Measurements from ENCODE around the gene KRTAP5-11.
"Not testable (repeated sequence)": the region's sequence is repeated elsewhere in the genome, so short reads cannot be mapped to it uniquely, and the experiment has no call there.

Gene KRTAP5-11

DNA sequence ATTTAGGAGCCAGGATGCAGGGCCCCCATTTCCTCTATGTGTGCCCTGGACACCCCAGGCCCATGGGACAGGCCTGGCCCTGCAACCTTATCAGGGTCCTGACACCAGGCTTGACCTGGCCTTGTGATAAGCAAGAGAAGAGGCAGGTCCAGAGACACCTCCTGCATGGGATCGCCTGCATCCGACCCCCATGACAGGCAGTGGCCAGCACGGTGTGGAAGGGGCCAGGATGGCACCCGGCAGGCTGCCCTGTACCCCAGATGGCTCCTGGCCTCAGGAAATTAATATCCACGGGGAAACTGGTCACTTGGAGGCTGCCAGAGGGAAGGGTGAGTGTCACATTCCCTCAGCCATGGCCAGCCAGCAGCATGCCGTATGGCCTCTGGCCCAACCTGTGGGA is 27.7 kb downstream of the KRTAP5-11 start:
- no peak for DNase-seq

DNA sequence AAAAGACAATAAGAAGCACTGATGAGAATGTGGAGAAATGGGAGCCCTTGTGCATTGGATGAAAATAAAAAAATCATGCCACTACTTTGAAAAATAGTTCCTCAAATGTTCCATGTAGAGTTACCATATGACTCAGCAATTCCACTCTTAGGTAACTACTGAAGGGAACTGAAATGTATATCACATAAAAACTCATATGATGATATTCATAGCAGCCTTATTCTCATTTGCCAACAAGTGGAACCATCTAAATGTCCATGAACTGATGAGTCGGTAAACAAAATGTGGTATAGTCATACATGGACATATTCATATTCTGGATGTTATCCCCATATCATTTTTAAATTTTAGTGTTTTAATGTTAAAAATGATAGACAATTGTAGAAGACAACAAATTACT is 31.0 kb downstream of the KRTAP5-11 start:
- DNase-seq: no peak

DNA sequence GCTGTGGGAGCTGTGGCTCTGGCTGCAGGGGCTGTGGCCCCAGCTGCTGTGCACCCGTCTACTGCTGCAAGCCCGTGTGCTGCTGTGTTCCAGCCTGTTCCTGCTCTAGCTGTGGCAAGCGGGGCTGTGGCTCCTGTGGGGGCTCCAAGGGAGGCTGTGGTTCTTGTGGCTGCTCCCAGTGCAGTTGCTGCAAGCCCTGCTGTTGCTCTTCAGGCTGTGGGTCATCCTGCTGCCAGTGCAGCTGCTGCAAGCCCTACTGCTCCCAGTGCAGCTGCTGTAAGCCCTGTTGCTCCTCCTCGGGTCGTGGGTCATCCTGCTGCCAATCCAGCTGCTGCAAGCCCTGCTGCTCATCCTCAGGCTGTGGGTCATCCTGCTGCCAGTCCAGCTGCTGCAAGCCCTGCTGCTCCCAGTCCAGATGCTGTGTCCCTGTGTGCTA is 33.9 kb downstream of the KRTAP5-11 start:
- no peak for DNase-seq

DNA sequence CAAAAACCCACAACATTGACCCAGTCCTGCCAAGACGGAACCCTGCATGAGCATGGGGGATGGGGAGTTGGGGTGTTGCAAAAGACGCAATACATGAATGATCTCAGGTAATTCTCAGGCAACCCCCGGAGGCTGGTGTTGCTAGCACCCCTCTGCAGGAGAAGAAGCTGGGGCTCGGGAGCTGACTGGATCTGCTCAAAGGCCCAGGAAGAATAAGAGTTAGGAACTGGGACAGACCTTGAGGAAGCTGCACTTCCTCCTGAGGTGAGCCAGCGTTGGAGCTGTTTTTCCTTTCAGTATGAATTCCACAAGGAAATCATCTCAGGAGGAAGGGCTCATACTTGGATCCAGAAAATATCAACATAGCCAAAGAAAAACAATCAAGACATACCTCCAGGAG is 34.6 kb downstream of the KRTAP5-11 start, which contains the start of gene KRTAP5-9:
Gene KRTAP5-9 (plus strand): TSS at position 301 of the 400 bp plus-strand sequence. CDS start 238 bp downstream, outside the sequence.
- no peak for DNase-seq

- DNase-seq: no peak
Observed at GRCh38 chr11:71545405-71545966, 37.2 kb downstream of the KRTAP5-11 start.

DNA sequence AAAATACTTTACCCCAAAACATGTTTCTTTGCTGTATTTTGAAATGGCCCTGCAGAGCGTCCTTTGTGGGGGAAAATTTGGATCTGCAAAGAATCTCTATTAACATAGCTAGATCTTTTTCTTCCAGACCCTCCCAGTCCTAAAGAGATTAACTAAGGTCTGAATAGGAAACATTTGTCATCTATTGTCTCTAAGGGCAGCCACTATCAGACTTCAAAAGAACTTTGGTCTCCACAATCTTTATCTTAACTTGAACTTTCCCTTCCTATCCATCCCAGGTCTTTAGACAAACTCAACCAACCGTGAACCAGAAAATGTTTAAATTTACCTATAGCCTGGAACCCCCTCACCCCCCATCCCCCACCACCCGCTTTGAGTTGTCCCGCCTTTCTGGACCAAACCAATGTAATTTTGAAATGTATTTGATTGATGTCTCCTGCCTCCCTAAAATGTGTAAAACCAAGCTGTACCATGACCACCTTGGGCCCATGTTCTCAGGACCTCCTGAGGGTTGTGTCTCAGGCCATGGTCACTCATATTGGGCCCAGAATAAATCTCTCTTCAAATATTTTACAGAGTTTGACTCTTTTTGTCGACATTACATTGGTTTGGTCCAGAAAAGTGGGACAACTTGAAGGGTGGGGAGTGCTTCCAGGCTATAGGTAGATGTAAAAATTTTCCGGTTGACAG is 38.0 kb downstream of the KRTAP5-11 start:
- DNase-seq: no peak

DNA sequence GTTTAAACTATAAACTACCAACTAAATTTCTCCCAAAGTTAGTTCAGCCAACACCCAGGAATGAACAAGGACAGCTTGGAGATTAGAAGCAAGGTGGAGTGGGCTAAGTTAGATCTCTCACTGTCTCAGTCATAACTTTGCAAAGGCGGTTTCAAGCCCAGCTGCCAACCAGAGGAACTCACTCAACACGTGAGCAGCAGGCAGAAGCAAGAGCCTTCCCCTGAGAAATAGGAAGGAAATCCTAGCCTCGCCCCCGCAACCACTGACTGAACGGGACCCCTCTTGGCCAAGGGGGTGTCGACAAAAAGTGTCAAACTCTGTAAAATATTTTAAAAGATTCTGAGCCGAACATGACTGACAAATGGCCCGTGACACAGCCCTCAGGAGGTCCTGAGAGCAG is 38.8 kb downstream of the KRTAP5-11 start:
- no peak for DNase-seq

- DNase-seq: no peak
Observed at GRCh38 chr11:71542879-71543777, 39.5 kb downstream of the KRTAP5-11 start.

- no peak for DNase-seq
Observed at GRCh38 chr11:71542382-71542781, 40.3 kb downstream of the KRTAP5-11 start.

GRCh38 chr11:71540521-71541304 is 42.0 kb downstream of the KRTAP5-11 start:
- DNase-seq: not testable (repeated sequence)

- DNase-seq: not testable (repeated sequence)
Observed at GRCh38 chr11:71539971-71540370, 42.7 kb downstream of the KRTAP5-11 start.

DNA sequence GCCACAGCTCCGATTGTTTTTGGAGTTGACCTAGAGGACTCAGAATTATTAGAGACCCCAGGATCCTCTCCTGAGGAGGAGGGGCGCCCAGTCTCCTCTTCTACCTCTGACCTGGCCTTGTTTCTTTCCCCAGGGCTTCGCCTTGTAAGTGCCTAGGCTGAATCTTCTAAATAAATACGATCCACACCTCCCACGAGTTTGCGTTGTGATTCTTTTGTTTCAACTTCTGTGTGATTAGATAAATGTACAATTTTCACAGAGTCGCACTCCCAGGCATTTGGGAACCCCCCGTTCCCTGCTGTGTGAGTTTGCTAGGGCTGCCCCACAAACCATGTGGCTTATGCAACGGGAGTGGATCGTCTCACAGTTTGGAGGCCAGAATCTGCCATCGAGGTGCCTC is 43.7 kb downstream of the KRTAP5-11 start:
- DNase-seq: no peak

GRCh38 chr11:71538666-71538990 is 44.0 kb downstream of the KRTAP5-11 start:
- DNase-seq: no peak

- DNase-seq: not testable (repeated sequence)
Observed at GRCh38 chr11:71537977-71538665, 44.6 kb downstream of the KRTAP5-11 start, which contains the start of gene KRTAP5-8. Gene KRTAP5-8 (plus strand): TSS chr11:71538025. CDS start chr11:71538056, 31 bp downstream.

DNA sequence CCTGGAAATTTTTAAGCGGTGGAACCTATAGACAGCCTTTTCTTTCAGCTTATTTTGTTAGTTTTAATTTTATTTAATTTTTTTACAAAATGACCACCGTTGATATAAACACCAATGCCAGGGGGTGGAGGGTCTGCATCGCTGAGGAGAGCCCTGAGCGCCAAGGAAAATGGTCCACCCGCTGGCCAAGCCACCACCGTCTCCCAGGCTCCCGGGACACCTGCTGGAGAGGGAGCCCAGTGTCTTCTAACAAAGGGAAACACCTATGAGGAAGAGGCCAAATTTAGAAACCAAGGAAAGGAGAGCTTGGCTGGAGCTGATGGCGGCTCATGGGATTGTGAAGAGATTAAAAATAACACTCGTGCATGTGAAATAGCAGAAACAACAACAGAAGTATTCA is 45.1 kb downstream of the KRTAP5-11 start:
- no peak for DNase-seq

DNA sequence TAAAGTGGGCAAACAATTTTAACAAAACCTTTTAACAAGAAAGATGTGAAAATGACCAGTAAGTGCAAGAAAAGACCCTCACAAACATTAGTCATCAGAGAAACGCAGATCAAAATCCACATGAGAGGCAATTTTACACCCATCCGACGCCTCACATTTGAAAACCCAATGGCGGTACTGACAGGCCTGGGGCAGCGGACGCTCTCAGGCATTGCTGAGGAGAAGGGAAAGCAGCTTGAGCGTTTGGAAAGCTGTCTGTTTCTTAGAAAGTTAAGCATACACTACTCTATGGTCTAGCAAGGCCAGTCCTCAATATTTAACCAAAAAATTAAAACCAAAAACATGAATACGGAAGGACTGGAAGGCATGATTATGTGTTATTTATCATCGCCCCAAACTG is 46.9 kb downstream of the KRTAP5-11 start:
- DNase-seq: no peak

GRCh38 chr11:71534711-71535608 is 47.7 kb downstream of the KRTAP5-11 start:
- not testable (repeated sequence) for DNase-seq

DNA sequence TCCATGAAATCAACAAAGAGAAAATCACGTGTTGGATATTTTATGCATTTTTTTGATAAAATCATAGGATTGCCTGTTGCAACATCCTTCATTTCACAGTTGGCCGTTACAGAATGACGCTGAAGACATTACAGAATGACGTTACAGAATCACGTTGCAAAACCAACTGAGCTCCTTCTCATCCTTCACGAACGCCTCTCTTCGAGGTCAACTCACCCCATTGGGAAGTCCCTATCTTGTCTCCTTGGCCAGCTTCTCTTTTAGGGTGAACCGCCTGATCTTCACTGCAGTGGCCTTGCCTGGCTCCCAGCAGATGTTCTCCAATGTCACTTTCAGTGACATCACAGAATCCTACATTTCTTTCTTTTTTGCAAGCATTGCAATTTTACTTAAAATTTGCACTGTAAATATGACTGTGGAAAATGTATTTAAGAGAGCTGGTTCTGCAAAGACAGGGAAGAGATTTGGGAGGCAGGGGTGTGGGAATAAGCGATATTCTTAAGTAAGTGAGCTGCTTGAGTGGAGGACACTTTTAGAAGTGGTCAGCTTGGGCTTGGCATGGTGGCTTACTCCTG is 50.6 kb downstream of the KRTAP5-11 start:
- no peak for DNase-seq
